ENCODE measurements around the gene ERBB2.
"Not testable (repeated sequence)": the region's sequence is repeated elsewhere in the genome, so short reads cannot be mapped to it uniquely, and the experiment has no call there.

ERBB2 gene

GRCh38 chr17:39745335-39746144 is 45.7 kb downstream of the ERBB2 start:
- no peak overlapping the region for H3K4me3 ChIP-seq (ENCODE audit: low read length)
- no peak for DNase-seq (ENCODE audit: low read depth)
- no peak for TF ChIP-seq CTCF (conservative IDR thresholded peaks at IDR 0.05; ENCODE audit: low read depth, low read length)

- TF ChIP-seq CTCF (conservative IDR thresholded peaks at IDR 0.05; ENCODE audit: low read depth, low read length) = no peak
- no peak for DNase-seq (ENCODE audit: low read depth)
- no peak overlapping the region for H3K4me3 ChIP-seq (ENCODE audit: low read length)
These were observed 46.2 kb downstream of the ERBB2 start for GRCh38 chr17:39746145-39746461.

- TF ChIP-seq CTCF (conservative IDR thresholded peaks at IDR 0.05; ENCODE audit: low read depth, low read length) = no peak
- DNase-seq (ENCODE audit: low read depth) = no peak
- H3K4me3 ChIP-seq (ENCODE audit: low read length) = no peak overlapping the region
These were observed 47.9 kb downstream of the ERBB2 start for GRCh38 chr17:39747745-39748144.

GRCh38 chr17:39748444-39749034 is 48.7 kb downstream of the ERBB2 start:
- not testable (repeated sequence) for DNase-seq (ENCODE audit: low read depth); H3K4me3 ChIP-seq (ENCODE audit: low read length)

GRCh38 chr17:39750131-39751015 is 50.5 kb downstream of the ERBB2 start:
- no peak for TF ChIP-seq CTCF (conservative IDR thresholded peaks at IDR 0.05; ENCODE audit: low read depth, low read length)
- no peak for DNase-seq (ENCODE audit: low read depth)
- no peak overlapping the region for H3K4me3 ChIP-seq (ENCODE audit: low read length)

GRCh38 chr17:39751016-39751543 is 51.2 kb downstream of the ERBB2 start:
- DNase-seq (ENCODE audit: low read depth) = no peak

More at GRCh38 chr17:39751016-39751543, 51.2 kb downstream of the ERBB2 start:
- H3K4me3 ChIP-seq (ENCODE audit: low read length) = no peak overlapping the region
- no peak for TF ChIP-seq CTCF (conservative IDR thresholded peaks at IDR 0.05; ENCODE audit: low read depth, low read length)

Data from retinal pigment epithelial cell (primary cell).